GM18520 (cell line): ENCODE data around the gene PRKN.
"Not testable (repeated sequence)": the region's sequence is repeated elsewhere in the genome, so short reads cannot be mapped to it uniquely, and the experiment has no call there.

Experiments
- ATAC-seq: cut with Tn5 transposase; IDR thresholded peaks from one replicate; pipeline ENCODE4 v1.9.1; 2021; ENCODE audit not compliant: unreplicated experiment

The PRKN gene

DNA sequence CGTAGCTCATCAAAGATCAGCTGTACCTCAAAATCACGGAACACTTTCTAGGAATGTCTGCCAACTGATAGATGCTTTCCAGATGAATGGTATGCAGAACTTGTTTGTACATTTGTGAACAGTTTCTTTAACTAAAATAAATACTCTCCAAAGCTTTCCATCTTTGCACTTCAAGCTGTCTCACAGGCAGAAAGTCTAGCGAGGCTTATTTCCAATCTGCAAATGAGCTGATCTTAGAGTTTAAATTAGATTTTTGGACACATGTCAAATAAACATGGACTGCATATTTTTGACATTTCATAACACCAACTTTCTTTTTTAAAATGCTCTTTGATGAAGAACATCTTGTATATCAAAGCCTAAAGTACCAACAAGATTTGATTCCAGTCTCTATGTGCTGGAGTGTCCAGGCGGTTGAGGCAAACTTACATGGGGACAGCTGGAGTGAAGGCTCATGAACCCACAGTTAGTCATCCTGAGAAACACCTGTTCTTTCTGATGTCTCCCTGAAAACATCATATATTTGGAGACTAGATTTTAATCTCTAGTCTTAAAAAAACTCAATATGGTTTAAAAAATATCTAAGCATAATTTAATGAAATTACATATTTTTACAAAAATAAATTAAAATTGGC is 1185.1 kb downstream of the PRKN start:
- ATAC-seq, result no peak

DNA sequence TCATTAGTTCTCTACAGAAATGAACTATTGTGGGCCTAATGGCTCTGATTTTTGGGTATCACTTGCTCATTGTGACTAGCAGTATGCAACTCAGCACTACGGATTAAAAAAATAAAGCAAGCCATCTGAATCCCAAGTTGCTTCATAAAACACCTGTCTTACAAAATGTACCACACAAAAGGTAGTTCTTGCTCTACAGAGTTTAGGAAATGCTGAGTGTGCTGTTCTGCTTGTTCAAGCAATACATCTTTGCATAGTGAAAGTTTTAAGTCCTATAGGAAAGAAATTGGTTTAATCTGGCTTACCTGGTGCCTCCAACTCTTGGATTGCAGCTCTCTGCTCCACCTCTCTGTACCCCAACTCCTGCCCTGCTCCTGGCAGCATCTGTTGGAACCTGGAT is 1187.0 kb downstream of the PRKN start:
- no peak for ATAC-seq

DNA sequence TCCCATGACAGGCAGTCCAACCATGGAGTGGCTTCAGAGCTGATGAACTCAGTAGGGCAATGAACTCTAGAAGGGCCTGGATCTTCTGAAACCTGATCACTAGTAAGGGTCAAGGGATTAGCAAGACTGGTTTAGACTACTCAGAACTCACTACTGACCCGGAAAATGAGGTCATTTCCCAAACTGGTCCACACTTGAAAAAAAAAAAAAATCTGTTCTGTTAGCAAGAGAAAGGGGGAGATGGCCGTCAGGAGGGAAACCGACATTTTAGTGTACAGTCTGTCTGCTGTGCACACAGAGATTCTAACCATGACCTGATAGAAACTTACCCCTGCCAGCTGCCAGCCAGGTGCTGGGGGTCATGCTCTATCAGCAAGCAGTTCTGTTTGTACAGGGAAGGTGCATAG is 1191.3 kb downstream of the PRKN start:
- ATAC-seq, result no peak

DNA sequence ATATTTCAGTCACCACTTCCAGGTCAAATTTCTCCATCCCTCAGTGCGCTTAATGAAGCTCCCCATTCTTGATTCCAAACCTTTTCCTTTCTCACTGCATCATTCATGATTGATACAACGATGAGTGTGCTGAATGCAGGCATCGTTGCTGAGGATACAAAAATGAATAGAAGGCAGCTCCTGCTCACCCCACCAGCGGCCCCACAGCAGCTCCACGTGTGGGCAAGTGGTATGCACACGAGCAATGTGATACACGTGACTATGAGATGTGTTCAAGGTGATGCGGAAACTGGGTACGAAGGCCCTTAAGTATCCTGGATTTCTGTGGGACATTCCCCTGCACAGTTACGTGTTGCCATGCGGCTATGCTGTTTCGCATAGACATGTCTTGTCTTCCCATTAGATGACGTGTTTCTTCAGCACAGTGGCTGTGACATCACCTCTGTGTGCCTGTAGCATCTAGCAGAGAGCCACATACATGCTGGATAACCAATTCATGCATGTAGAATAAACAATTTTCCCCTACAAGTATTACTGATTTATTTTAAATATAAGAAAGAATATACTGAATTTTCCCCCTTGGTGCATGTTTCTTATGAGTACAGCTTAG is 1193.2 kb downstream of the PRKN start:
- ATAC-seq, result no peak

DNA sequence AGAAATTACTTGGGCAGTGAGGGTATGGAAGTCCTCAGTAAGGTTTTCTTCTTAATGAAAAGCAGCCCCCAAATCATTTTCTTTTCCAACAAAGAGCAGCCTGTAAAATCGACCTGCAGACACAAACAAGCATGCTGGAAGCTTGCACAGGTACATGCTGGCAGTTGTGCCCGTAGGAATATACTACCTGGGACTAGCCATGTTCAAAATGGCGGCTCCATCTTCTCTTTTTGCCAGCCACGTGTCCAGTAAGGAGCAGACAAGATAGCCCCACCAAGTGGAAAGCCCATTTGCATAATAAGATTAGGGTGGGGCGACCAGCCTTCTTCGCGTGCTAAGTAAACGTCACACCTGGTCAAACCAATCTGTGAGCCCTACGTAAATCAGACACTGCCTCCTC is 1194.3 kb downstream of the PRKN start:
- ATAC-seq, result no peak

DNA sequence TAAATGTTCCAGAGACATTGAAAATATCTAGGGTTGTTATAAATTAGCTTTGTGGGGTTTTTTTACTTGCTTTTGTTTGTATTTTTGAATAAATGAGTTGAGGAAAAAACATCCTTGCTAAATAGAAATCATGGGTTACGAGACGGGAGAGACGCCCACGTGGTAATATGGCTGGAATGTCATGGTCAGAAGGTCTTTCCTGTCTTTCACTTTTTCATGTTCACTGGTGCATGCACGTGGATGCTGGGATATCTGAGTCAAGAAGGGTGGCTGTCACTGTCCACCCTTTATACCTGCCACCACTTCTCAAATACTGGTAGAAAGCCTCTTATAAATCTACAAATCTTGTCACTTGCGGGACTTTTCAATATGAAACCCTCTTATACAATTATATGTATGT is 1195.0 kb downstream of the PRKN start:
- ATAC-seq, result no peak

DNA sequence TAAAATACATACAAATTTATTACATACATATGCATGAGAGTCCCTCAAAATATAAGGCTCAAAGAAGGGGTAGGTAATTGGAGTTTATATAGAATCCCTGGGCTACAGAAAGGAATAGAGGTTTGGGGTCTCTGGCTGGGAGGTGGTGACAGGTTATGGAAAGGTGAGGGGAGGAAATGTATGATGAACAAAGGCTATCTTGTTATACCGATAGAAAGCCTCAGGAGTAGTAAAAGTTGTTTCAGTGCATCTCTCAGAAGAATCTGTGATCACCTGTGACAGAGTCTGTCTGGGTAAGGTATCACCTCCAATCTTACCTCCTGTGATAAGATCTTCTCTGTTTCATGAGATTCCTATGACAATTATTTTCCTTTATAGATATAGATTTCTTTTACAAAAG is 1200.8 kb downstream of the PRKN start:
- no peak for ATAC-seq

DNA sequence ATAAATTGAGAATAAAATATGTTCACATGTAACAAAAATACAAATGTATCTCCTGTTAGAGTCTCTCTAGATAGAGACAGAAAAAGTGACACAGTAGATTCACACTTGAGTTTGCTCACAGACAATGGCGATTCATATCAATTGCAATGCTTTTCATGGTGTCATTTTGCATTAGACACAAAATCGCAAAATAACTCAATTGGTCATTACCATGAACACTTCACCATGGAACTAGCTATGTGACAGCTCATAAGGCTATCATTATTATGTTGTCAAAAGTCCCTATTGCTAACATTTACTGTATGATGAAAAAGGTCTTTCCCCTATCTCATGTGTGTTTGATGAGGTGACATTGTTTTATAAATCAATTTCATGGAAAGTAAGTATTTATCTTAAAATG is 1204.2 kb downstream of the PRKN start:
- no peak for ATAC-seq

DNA sequence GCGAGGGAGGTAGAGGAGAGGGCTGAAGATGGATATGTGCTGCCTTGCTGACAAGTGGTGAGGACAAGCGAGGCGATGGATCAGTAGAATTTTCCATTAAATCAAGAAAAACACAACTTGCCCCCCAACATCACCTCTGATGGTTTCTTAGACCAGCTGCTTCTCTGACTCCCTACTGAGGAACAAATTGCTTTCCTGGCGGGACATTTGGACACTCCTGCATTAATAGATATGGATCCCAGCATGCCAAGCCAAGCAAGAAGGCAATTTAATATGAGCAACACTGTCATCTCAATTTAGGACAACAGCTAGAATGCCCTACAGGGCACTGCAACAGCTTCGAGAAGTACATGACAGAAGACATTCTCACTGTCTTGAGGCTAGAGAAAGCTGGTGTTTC is 1205.3 kb downstream of the PRKN start:
- ATAC-seq, result no peak

DNA sequence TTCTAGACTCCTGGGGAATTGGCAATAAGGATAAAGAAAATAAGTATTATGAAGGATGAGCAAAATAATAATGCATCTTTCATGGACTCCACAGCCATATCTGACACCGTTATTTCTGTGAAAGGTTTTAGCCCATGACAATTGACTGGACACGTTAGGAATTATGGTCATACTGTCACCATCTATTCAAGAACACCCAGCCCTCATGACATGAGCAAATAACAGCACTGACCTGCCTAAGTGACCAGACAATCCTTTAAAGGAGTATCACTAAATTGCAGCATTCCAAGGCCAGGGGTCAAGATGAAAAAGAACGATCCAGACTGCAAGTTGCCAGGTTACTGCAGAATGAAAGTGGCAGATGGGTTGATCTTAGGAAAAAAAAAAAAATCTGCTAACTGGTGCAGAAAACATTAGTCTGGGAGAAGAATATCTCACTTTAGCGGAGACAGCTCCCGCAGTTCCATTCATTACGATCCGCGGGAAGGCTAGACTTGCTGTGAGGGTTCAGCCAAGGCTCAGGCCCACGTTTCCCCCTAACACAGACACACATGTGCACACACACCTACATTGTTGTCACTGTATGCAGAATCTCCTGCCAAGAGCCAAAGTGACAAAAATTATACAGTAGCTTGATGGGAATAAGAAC is 1216.0 kb downstream of the PRKN start:
- no peak for ATAC-seq

DNA sequence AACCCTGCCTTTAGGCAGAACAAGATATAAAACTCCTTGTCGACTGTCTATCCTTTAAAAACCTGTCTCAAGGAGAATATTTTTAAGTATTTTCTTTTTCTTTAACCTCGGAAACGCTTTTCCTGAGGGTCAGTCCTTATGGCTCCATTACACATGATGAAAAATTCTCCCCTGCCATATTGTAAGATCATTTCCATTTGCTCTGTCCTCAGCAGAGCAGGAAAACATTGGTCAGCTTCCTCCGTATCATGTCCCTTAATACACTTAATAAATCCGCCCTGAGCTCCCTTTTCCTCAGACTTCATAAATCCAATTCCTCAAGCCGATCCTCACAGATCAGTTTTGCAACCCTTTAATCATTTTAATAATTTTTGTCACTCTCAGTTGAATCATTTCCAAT is 1219.2 kb downstream of the PRKN start:
- ATAC-seq, result no peak

DNA sequence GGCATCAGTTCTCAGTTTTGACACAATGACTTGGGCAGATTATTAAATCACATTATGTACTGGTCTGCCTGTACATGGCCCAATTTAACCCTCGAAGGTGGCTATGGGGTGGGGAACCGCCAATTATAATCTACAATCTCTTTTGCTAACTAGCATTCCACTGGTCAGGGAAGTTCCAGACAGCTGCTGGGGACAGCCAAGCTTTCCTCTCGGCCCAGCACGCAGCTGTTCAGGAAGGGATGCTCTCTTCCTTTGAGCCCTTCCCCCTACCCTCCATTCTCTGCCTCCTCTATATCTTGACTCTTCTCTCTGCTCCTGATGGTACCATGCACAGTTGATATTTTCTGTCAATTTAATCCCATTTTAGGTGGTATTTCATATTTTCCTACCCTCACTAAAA is 1220.2 kb downstream of the PRKN start:
- ATAC-seq, result no peak

DNA sequence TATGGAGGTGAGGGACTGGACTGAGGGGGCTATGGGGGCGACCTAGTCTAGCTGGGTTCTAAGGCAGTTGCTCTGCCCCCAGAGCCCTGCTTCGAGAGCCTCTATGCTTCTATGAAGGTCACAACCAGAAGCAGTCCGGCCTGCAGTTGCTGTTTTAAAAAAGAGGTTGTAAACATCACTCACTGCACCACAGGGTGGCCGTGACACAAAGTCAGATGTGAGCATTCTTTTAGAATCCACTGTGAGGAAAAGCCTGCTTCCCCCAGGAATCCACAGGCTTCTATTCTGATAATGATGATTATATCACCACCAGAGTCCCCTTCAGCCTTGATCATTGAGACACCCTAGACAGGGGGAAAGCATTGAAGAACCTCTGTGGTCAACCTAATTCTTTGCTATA is 1224.0 kb downstream of the PRKN start:
- no peak for ATAC-seq

DNA sequence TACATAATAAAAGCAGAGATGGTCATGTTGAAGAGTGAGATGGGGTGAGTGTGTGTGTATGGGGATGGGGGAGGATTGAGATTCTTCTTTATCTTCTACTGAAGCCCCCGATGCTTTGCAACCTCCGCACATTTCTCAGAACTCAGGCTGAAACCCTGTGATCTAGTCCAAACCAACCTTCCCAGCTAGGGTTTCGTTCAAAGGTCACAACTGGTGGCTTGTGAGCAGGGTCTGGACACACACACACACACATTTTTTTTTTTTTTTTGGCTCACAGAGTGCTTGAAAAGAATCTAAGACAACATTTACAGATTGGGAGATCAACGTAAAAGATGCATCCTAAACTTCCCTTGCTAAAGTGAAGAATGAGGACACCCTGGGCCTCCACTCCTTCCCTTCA is 1228.7 kb downstream of the PRKN start:
- no peak for ATAC-seq

DNA sequence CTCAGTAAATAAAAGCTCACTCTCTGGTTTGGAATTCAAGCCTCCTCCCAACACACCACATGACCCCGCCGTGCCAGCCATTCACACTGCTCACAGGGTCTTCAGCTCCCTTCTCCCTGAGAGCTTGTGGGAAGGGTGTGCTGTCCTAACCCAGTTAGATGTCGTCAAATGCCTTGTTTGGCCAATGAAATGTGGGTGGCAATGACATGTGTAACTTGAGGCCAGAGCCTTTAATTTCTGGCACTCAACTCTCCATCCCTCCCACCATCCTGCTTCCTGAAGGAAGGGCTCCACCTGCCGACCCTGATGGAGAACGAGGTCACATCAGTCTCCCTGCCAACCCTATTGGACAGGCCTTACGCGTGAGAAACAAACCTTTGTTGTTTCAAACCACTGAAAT is 1229.2 kb downstream of the PRKN start:
- no peak for ATAC-seq

DNA sequence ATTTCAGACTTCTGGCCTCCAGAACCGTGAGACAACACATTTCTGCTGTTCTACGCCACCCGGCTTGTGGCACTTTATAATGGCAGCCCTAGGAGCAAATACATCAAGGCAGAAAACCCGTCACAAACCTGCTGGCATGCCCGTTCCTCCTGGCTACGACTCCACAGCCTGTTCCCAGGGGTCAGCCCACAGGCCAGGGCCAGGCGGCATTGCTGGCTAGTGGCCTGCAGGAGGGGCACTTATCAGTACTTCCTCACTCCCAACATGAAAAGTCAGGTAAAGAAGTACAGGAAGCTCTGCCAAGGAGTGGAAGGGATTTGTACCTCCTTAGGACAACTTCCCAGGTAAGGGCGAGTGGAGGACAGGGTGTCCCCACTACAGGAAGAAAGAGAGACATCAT is 1230.6 kb downstream of the PRKN start:
- no peak for ATAC-seq

DNA sequence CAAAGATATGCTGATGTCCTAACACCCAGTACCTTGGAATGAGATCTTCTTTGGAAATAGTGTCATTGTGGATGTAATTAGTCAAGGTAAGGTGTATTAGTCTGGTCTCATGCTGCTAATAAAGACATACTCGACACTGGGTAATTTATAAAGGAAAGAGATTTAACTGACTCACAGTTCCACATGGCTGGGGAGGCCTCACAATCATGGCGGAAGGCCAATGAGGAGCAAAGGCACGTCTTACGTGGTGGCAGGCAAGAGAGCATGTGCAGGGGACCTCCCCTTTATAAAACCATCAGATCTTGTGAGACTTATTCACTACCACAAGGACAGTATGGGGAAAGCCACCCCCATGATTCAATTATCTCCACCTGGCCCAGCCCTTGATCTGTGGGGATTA is 1231.3 kb downstream of the PRKN start:
- not testable (repeated sequence) for ATAC-seq

DNA sequence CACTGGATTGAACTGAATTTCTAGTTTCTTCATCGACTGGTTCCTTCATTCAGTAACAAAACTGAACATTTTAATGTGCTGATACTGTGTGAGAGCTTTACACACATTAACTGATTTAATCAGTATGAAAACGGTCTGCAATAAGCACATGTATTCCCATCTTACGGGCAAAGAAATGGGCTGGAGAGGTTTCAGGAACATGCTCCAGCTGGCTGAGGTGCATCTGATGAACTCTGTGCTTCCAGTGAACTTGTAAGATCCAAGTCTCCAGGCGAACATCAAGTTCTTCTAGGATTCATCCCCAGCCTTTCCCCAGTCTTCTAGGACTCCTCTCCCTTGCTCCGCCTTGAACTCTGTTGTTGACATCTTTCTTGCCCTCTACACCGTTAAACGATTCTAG is 1233.0 kb downstream of the PRKN start:
- no peak for ATAC-seq

DNA sequence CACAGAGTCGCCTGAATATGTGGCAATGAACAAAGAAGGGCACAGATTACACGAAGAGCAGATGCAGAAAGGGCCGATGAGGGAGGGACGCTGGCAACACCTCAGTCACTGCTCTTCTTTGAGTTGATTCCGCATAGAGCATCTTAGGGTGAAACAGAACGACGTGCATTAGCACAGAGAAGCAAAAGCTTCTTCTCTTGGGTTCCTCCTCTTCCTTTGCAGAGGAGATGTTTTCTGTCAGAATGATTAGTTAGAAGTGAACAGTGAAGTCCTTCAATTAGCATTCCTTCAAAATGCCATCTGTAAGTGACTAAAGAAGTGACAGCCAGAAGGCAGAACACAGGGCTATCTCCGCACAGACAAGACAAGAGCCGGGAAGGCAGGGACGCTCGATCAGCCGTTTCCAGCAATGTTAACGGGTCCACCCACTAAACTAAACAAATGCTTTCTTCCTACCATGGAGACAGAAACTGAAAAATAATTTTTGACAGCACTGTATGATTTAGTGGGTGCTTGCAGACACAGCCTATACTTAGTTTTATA is 1233.9 kb downstream of the PRKN start:
- ATAC-seq, result no peak

DNA sequence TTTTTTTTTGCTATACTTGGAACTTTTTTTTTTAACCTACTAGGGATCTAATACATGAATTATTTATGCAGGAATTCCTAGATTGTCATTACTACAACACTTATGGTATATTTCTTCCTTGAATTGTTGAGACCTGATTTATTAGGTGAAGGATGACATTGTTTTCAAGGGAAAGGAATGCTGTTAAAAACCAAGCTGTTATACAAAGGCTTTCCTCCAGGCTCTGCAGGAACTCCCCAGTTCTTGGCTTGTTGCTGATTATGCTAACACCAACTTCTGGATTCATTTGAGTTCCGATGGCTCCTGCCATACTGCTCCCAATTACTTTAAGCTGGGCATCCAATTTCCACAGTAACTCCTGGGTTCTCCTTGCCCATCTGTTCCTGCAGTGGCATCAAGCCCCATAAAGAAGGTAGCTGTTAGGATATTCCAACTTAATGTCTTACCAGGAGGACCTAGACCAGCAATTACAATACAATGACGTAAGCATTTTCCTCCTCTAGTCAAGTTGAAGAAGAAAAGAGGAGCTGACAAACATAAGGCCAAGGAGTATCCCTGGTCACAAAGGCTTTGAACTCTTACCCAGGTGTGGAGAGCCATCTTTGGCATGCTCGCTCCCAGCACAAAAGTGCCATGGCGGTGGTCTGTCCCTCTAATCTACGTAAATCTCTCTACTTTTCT is 1237.8 kb downstream of the PRKN start:
- ATAC-seq, result no peak

DNA sequence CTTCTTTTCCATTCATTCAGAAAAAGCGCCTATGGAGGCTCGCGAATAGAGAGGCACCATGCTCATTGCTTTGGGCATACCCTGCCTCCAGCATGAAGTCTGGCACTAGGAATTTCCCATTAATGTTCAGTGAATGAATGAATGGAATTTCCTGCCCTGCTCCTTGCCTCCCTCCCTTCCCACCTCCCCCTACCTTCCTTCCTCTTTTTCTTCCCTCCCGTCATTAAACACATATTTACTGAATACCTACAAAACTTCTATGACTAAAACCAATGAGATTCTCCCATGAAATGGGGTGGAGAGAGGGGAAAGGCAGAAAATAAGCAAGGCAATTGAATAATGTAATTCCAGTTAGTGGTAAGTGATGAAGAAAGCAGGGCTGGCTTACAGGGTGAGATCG is 1239.9 kb downstream of the PRKN start:
- no peak for ATAC-seq

DNA sequence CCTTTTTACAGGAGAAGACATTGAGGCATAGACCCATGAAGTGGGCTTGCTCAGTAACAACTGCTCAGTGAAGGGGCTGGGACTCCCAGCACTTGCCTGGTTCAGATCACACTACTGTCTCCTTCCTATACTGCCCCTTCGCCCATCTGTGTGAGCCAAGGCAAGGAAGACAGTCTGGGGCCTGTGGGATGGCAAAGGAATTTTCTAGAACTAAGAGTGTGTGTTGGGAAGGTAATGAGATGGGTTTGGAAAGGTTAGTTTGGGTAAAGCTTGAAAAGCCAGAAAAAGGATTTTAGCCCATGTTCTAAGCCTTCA is 1240.4 kb downstream of the PRKN start:
- ATAC-seq, result no peak
